Right lobe of liver (tissue), 6 donors: Measurements from ENCODE around the gene CAMKK2. TPM values are rescaled to one million over a fixed set of nuclear protein-coding genes. Genes with fewer than 3 reads are reported as not detected.

Source experiments
- ATAC-seq, 4 donors: fragments of 200-7000 bp; cut with Tn5 transposase; one replicate each; pipeline ENCODE4 v1.9.1; 2020; ENCODE audit warnings: mild to moderate bottlenecking in 4 of 4, moderate library complexity in 4 of 4
- DNase-seq, 3 donors: peaks; one replicate each; pipeline ENCODE4 v3.0.0-alpha.2; 2020
- H3K27ac ChIP-seq, 3 donors: fragments of 200-600 bp; one replicate each; pipeline ENCODE4 v1.8.0; 2022
- H3K27me3 ChIP-seq, 2 donors: fragments of 200-600 bp; one replicate each; pipeline ENCODE4 v1.8.0; 2022
- H3K36me3 ChIP-seq, 4 donors: fragments of 200-600 bp; sonication (generic) in 1 of 4; one replicate each; pipeline versions ENCODE4 v1.5.1 to v1.8.0; 2017 to 2022; ENCODE audit warnings: control low read depth in 1 of 4
- H3K4me1 ChIP-seq, 4 donors: fragments of 200-600 bp; sonication (generic) in 1 of 4; one replicate each; pipeline versions ENCODE4 v1.5.1 to v1.8.0; 2017 to 2022; ENCODE audit warnings: control low read depth in 1 of 4
- H3K4me3 ChIP-seq, 3 donors: fragments of 200-600 bp; one replicate each; pipeline ENCODE4 v1.8.0; 2022
- H3K9me3 ChIP-seq, 4 donors: fragments of 200-600 bp; sonication (generic) in 1 of 4; one replicate each; pipeline versions ENCODE4 v1.5.1 to v1.8.0; 2017 to 2022; ENCODE audit warnings: control low read depth in 1 of 4
- POLR2A ChIP-seq: fragments of 450-650 bp; IDR thresholded peaks from one replicate; pipeline ENCODE4 v1.6.1; 2017; ENCODE audit warnings: antibody characterized with exemption, mild to moderate bottlenecking
- WGBS: methylation state at CpG from one replicate; pipeline ENCODE4 v1.1.6; 2018; ENCODE audit warnings: low coverage, low lambda C conversion rate; ENCODE audit not compliant: insufficient coverage; ENCODE audit errors: missing lambda C conversion rate; 5-methylcytosine and 5-hydroxymethylcytosine counted together
- intact Hi-C, 2 donors: fragments of 100-400 bp; cut with DNase I; formaldehyde crosslinking; loops; one replicate each; pipeline versions ENCODE4 v1.11.2 to v1.14.1; 2022
- total RNA-seq, 6 experiments: library from RNA; depleted of rRNA in 2 of 6; stranded (reverse); fragments of >200 nt in 2 of 6; fragmentation: NEBNext Ultra II Directional in 3 of 6; extraction: Animal tissue kit (Norgen Biotek cat#: 25700) in 3 of 6; gene quantifications; one replicate each; pipeline versions ENCODE4 v1.1.0 to v1.2.4, GENCODE V29; 2016 to 2023
- TF ChIP-seq, protein P1 (sequence below), 4 donors: fragments of 200-600 bp in 3 of 4; fragments of 450-650 bp in 1 of 4; IDR thresholded peaks; one replicate each; pipeline versions ENCODE4 v1.5.1 to v1.8.0; 2016 to 2022; ENCODE audit warnings: antibody characterized with exemption in 4 of 4, mild to moderate bottlenecking in 2 of 4
- donor health status: DM: no; HTN: yes; CAD: no.
- donor health status: DM: no; HTN: no; CAD: no.
- donor health status: DM: no; HTN: no; CAD: no.
- donor health status: DM: no; HTN: yes; CAD: no.
- donor health status: DM: no; HTN: yes; CAD: no.

CAMKK2 gene
- total RNA-seq, 6 experiments from 2014 or later: 20.6 to 31.8 (median 24.1) TPM

DNA sequence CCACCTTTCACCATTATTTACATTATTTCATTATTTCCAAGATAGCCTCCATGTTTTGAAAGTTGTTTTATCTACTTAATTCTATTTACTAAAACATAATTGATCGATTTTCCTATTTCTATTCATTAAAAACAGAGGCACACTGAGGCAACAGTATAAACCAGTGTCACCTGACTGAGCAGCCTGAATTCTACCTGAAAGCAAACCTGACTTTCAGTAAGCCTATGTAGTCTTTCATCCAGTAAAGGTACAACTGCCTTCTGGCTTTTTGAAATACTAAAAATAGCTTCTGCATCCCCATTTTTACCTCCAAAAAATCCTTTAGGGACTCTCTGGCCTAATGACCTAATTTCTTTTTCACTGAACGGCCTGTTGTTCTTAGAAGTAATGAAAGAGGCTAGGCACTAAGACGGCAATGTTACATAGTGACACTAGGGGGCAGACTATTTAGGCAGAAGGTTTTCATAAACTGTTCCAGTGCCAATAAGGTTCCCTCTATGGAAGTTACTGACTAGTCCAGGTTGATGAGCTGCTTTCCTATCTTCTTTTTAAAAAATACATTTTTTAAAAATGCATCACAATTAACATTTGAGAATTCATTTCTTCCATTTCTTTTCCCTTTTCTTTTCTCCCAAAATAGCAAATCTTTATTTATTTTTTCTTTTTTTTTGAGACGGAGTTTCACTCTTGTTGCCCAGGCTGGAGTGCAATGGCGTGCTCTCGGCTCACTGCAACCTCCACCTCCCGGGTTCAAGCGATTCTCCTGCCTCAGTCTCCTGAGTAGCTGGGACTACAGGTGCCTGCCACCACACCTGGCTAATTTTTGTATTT, 38.2 kb upstream of the CAMKK2 start:
- Histone ChIP-seq H3K27ac (no peak overlapping the region), H3K4me3 (no peak overlapping the region), H3K4me1 (peaks cover 0 to 21% (median 0%) of the 10 kb centered on the region in 4 donors), H3K36me3 (peaks cover 0 to 66% (median 18%) of the 10 kb centered on the region in 4 donors), H3K27me3 (no peaks in the 10 kb centered on the region), H3K9me3 (no peaks in the 10 kb centered on the region)
- ATAC-seq: peak; percentile 90 to 98 (median 94)
- intact Hi-C loops: no loop called here
- peak in 1 of 3 donors; percentile 29 for DNase-seq
- WGBS: 44% methylated on average over 8 of the region's 8 CpGs
- TF ChIP-seq, protein P1, sequence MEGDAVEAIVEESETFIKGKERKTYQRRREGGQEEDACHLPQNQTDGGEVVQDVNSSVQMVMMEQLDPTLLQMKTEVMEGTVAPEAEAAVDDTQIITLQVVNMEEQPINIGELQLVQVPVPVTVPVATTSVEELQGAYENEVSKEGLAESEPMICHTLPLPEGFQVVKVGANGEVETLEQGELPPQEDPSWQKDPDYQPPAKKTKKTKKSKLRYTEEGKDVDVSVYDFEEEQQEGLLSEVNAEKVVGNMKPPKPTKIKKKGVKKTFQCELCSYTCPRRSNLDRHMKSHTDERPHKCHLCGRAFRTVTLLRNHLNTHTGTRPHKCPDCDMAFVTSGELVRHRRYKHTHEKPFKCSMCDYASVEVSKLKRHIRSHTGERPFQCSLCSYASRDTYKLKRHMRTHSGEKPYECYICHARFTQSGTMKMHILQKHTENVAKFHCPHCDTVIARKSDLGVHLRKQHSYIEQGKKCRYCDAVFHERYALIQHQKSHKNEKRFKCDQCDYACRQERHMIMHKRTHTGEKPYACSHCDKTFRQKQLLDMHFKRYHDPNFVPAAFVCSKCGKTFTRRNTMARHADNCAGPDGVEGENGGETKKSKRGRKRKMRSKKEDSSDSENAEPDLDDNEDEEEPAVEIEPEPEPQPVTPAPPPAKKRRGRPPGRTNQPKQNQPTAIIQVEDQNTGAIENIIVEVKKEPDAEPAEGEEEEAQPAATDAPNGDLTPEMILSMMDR (IDR thresholded peaks at IDR 0.05): peak; percentile 82 to 92 (median 90)
- TF ChIP-seq POLR2A: no peak

DNA sequence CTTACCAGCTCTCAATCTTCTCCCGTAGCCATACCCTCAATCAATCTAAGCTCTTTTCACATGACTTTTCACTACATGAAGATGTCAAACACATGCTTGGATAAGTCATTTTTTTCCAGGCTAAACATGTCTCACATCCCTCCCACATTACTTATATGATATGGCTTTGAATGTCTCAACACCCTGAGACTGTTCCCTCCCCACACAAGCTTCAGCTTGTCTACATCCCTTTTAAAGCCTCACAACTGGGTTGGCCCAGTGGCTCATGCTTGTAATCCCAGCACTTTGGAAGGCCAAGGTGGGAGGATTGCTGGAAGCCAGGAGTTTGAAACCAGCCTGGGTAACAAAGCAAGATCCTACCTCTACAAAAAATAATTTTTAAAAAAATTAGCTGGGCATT, 37.2 kb upstream of the CAMKK2 start:
- H3K9me3 ChIP-seq: no peaks in the 10 kb centered on the region
- H3K27ac ChIP-seq: no peak overlapping the region
- H3K36me3 ChIP-seq: peaks cover 0 to 74% (median 18%) of the 10 kb centered on the region in 4 donors
- intact Hi-C loops: no loop called here
- no peaks in the 10 kb centered on the region for H3K27me3 ChIP-seq
- 80% methylated on average over 1 of the region's 1 CpG for WGBS
- TF ChIP-seq, protein P1 (IDR thresholded peaks at IDR 0.05): no peak
- no peak for TF ChIP-seq POLR2A
- no peak overlapping the region for H3K4me3 ChIP-seq
- ATAC-seq (no peak), DNase-seq (peak in 1 of 3 donors; percentile 2)
- peaks cover 0 to 22% (median 0%) of the 10 kb centered on the region in 4 donors for H3K4me1 ChIP-seq

DNA sequence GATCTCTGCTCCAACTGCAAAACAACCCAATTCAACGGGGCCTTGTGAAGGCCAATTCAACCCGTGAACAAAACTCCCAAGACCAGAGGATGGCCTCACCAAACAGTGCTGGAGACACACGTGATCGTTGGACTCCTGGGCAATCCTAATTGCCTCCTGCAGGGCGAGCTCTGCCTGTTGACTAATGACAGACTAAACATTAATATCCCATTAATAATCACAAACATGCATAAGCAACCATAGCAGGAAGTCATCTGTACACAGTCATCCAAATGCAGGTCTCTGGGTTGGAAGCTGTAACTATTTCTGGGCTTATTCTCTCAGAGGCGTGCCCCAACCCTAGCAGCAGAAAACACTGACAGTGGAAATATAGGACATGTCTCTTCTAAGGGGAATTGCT, 34.7 kb upstream of the CAMKK2 start:
- ATAC-seq (peak in 3 of 4 donors; percentile 22 to 45 (median 41)), DNase-seq (no peak)
- Histone ChIP-seq H3K36me3 (peaks cover 0 to 90% (median 30%) of the 10 kb centered on the region in 4 donors), H3K4me3 (no peak overlapping the region), H3K4me1 (peaks cover 0 to 18% (median 0%) of the 10 kb centered on the region in 4 donors), H3K27ac (peak overlapping the region in 1 of 3 donors; percentile 10), H3K27me3 (no peaks in the 10 kb centered on the region), H3K9me3 (no peaks in the 10 kb centered on the region)
- WGBS: 33% methylated on average over 4 of the region's 6 CpGs
- intact Hi-C loops: no loop called here
- TF ChIP-seq POLR2A: no peak

DNA sequence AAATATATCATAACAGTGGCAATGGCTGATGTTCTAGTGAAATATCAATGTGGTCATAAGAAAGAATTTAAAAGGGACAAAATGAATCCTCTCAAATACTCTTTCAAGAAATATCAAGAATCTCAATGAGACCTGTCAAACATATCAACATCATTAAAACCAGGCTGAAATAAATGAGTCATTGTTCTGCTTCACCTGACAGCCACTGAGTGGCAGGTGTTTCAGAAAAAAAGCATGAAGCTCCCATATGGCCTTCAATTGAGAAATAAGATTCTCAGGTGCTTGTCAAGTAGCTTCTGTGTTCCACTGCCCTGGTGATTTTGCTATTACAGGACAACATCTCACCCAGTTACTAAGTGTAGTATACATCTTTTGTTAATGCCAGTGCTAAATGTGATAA, 34.2 kb upstream of the CAMKK2 start:
- no peak for DNase-seq
- Histone ChIP-seq H3K9me3 (no peaks in the 10 kb centered on the region), H3K4me3 (no peak overlapping the region), H3K27me3 (no peaks in the 10 kb centered on the region), H3K27ac (peak overlapping the region in 1 of 3 donors; percentile 10), H3K36me3 (peaks cover 0 to 86% (median 30%) of the 10 kb centered on the region in 4 donors), H3K4me1 (peaks cover 0 to 18% (median 0%) of the 10 kb centered on the region in 4 donors)
- TF ChIP-seq POLR2A: no peak
- intact Hi-C loops: no loop called here
- ATAC-seq: peak in 1 of 4 donors; percentile 10

DNA sequence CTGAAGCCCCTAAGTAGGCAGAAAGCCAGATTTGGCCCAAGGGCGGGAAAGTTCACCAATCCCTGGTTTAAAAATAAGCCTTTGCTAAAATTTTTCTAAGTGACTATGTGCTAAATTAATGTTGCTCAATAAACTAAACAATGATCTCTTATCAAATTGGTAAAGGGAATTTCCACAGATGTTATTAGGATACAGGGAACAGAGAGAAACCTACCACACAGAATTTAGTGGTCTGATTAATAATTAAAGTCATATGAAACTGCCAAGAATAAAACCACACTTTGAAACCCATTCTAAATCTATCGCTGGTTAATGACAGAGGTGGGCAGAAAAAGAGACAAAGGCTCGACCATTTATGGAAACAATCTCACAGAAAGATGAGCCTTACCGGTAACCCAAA, 33.7 kb upstream of the CAMKK2 start:
- 47% methylated on average over 4 of the region's 4 CpGs for WGBS

More for the DNA sequence above, 33.7 kb upstream of the CAMKK2 start:
- intact Hi-C loops: no loop called here
- H3K4me1 ChIP-seq: peaks cover 0 to 18% (median 0%) of the 10 kb centered on the region in 4 donors
- peaks cover 0 to 81% (median 29%) of the 10 kb centered on the region in 4 donors for H3K36me3 ChIP-seq
- ATAC-seq (peak in 3 of 4 donors; percentile 13 to 63 (median 59)), DNase-seq (no peak)
- no peak overlapping the region for H3K4me3 ChIP-seq
- no peak overlapping the region for H3K27ac ChIP-seq
- TF ChIP-seq, protein P1 (IDR thresholded peaks at IDR 0.05): no peak
- TF ChIP-seq POLR2A: no peak
- no peaks in the 10 kb centered on the region for H3K27me3 ChIP-seq
- no peaks in the 10 kb centered on the region for H3K9me3 ChIP-seq
